HL-60 (cell line): Measurements from ENCODE around the gene WDR64.

ENCODE experiments used
- DNase-seq, 2 experiments: peaks; one replicate each; pipeline ENCODE4 v3.0.0-alpha.2; 2010 to 2020; ENCODE audit warnings: low read depth in 1 of 2, low spot score in 1 of 2
- H3K27ac ChIP-seq: fragments of 250-450 bp; sonication (Bioruptor Pico); replicated peaks from 2 replicates; pipeline ENCODE4 v1.5.1; 2020; ENCODE audit warnings: mild to moderate bottlenecking, moderate library complexity
- H3K27me3 ChIP-seq: fragments of 250-450 bp; sonication (Bioruptor Pico); 2 replicates; pipeline ENCODE4 v1.5.1; 2021; ENCODE audit warnings: mild to moderate bottlenecking, moderate library complexity; ENCODE audit not compliant: insufficient read depth, poor library complexity, severe bottlenecking
- H3K4me3 ChIP-seq: replicated peaks from 2 replicates; pipeline ENCODE4 v1.5.1; 2011; ENCODE audit warnings: mild to moderate bottlenecking, control low read depth, low read length; ENCODE audit not compliant: insufficient read depth
- GABPA ChIP-seq: IDR thresholded peaks from 2 replicates; pipeline ENCODE4 v1.6.1; 2012; ENCODE audit warnings: low read depth
- POLR2AphosphoS5 ChIP-seq: IDR thresholded peaks from 2 replicates; pipeline ENCODE4 v1.6.1; 2012; ENCODE audit warnings: low read depth
- SPI1 ChIP-seq: IDR thresholded peaks from 2 replicates; pipeline ENCODE4 v1.6.1; 2012; ENCODE audit warnings: low read depth, mild to moderate bottlenecking, borderline replicate concordance
- TF ChIP-seq, protein P1 (sequence below): IDR thresholded peaks from 2 replicates; pipeline ENCODE4 v1.6.1; 2012; ENCODE audit warnings: low read depth; ENCODE audit not compliant: insufficient replicate concordance
- TF ChIP-seq, protein P2 (sequence below): IDR thresholded peaks from one replicate; pipeline ENCODE4 v1.5.1; 2011; ENCODE audit warnings: low read length, control low read depth, inconsistent platforms; ENCODE audit not compliant: insufficient read depth

WDR64 gene

DNA sequence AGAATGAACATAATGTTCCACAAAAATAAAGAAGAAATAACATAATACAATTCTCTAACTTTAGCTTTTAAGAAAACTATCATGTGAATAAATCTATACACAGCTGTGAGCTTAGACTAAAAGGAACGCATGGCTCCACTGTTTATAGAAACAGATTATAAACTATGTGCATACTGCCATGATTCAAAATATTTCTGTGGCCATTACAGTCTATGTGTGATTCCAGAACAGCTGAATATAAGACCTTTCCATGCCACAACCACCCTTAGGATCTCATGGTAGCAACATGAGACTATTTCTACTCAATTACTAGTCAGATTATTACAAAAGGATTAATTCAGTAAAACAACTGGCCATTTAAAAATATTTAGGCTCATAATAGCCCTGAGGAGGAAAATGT is 15.8 kb upstream of the WDR64 start:
- H3K27ac ChIP-seq, result no peak overlapping the region
- TF ChIP-seq, protein P1, sequence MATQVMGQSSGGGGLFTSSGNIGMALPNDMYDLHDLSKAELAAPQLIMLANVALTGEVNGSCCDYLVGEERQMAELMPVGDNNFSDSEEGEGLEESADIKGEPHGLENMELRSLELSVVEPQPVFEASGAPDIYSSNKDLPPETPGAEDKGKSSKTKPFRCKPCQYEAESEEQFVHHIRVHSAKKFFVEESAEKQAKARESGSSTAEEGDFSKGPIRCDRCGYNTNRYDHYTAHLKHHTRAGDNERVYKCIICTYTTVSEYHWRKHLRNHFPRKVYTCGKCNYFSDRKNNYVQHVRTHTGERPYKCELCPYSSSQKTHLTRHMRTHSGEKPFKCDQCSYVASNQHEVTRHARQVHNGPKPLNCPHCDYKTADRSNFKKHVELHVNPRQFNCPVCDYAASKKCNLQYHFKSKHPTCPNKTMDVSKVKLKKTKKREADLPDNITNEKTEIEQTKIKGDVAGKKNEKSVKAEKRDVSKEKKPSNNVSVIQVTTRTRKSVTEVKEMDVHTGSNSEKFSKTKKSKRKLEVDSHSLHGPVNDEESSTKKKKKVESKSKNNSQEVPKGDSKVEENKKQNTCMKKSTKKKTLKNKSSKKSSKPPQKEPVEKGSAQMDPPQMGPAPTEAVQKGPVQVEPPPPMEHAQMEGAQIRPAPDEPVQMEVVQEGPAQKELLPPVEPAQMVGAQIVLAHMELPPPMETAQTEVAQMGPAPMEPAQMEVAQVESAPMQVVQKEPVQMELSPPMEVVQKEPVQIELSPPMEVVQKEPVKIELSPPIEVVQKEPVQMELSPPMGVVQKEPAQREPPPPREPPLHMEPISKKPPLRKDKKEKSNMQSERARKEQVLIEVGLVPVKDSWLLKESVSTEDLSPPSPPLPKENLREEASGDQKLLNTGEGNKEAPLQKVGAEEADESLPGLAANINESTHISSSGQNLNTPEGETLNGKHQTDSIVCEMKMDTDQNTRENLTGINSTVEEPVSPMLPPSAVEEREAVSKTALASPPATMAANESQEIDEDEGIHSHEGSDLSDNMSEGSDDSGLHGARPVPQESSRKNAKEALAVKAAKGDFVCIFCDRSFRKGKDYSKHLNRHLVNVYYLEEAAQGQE, result no peak
- TF ChIP-seq GABPA (no peak), SPI1 (no peak), POLR2AphosphoS5 (no peak)
- TF ChIP-seq, protein P2, sequence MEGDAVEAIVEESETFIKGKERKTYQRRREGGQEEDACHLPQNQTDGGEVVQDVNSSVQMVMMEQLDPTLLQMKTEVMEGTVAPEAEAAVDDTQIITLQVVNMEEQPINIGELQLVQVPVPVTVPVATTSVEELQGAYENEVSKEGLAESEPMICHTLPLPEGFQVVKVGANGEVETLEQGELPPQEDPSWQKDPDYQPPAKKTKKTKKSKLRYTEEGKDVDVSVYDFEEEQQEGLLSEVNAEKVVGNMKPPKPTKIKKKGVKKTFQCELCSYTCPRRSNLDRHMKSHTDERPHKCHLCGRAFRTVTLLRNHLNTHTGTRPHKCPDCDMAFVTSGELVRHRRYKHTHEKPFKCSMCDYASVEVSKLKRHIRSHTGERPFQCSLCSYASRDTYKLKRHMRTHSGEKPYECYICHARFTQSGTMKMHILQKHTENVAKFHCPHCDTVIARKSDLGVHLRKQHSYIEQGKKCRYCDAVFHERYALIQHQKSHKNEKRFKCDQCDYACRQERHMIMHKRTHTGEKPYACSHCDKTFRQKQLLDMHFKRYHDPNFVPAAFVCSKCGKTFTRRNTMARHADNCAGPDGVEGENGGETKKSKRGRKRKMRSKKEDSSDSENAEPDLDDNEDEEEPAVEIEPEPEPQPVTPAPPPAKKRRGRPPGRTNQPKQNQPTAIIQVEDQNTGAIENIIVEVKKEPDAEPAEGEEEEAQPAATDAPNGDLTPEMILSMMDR, result no peak
- no peak overlapping the region for H3K4me3 ChIP-seq
- no peaks in the 10 kb centered on the region for H3K27me3 ChIP-seq
- no peak for DNase-seq

DNA sequence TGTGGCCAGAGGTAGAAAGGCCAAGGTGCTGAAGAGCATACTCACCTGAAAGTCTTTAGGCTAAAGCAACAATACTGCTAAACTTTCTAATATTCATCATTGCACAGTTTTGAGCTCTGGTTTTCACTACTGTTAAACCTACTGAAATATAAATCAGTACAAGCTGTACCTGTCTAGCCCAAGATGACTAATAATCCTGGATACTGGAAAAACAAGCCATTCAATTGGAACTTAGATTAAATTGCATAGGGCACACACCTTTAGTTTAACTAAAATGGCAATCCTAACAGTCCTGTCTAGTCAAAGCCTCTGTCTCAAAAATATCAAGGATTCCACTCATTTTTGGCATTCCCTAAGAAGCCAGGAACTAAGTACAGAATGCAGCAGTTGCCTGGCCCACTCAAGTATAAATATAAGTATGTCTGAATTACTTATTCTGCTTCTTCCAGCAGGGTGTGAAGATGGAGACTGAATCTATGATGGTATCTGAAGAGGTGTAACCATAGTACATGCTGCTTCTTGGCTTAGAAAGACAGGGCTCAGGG is 15.0 kb upstream of the WDR64 start:
- Histone ChIP-seq H3K4me3 (peak overlapping the region; percentile 81), H3K27me3 (no peaks in the 10 kb centered on the region), H3K27ac (no peak overlapping the region)
- DNase-seq, result no peak
- TF ChIP-seq, protein P1, result no peak
- TF ChIP-seq SPI1 (no peak), POLR2AphosphoS5 (no peak), GABPA (no peak)
- TF ChIP-seq, protein P2, result no peak

DNA sequence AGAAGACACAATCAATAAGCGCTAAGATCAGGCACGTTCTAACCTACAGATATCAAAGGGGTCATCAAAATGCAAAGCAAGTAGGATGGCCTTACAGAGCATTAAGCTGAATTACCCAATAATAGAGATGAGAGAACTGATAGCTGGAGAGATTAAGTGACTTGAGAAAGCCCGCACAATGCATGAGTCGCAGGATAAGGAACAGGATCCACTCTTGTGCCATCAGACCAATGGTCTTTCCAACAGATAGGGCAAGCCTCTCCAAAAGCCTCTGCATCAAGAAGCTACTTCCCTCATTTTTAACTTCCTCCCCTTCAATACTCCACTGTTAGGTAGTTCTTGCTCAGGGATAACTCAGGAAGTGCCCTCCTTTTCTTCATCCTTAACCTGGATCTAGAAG is 14.5 kb upstream of the WDR64 start:
- DNase-seq, result peak; percentile 64 to 82
- Histone ChIP-seq H3K27ac (no peak overlapping the region), H3K4me3 (peak overlapping the region; percentile 81), H3K27me3 (no peaks in the 10 kb centered on the region)
- TF ChIP-seq SPI1, result peak; percentile 74; the same call in 1 of the 2 replicates
- TF ChIP-seq, protein P2, result no peak
- TF ChIP-seq, protein P1, result no peak
- TF ChIP-seq POLR2AphosphoS5, result no peak
- TF ChIP-seq GABPA, result no peak
